Measurements from ENCODE around the gene RASSF8.

The RASSF8 gene

DNA sequence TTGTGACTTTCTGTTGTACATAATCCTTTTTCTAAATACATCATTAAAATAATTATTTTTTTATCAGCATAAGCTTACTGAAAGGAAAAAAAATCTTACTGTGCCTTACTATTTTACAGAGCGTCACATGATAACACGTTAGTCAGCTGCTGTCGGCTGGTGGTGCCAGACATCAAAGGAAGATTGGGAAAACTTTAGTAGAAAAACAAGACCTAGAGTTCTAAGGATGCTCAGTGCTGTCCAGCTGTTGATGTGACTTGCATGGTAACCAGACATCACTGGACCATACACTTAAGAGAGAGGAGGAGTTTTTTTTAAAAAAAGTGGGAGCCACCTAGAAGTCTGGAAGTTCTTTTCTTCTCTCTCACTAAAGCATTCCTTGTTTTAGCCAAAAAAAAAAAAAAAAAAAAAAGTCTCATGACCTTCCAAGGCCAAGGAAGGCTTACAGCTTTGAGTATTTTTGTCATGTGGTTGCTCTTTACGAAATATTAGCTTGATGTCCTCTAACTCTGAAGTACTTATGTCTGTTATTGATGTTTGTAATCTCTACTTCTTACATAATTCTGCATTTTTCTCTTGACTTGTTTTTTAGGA, 4.5 kb downstream of the RASSF8 start:
- DNase-seq (ENCODE audit: low read depth in 3 of 3) = no peak

DNA sequence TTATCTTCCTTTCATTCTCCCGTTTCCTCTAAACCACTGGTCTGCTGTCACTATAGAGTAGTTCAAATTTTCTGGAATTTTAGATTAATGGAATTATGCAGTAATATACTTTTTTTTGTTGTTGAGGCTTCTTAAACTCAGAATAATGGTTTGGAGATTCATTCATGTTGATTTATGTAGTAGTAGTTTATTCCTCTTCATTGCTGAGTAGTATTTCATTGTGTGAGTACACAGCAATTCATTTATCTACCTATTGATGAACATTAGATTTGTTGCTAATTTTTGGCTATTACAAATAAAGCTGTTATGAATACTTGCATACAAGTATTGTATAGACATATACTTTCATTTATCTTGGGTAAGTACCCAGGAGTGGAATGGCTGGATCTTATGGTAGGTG, 7.2 kb downstream of the RASSF8 start:
- DNase-seq (ENCODE audit: low read depth in 3 of 3) = no peak

DNA sequence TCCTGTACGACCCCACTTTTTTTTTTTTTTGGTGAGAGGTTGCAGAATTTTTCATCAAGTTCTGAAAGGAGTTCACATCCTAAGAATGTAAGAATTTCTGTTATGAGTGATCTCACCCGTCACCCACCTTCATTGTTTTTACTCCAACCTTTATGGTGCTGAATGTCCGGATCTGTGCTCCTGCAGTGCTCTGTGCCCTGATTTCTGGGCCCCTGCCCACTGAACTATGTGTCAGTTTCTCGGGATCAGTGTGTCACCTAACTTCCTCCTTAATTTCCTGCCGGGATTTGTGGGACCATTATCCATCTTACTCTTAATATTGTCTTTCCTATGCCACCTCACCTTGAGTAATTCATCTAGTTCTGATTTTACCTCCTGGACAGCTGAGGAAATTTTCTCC, 11.6 kb downstream of the RASSF8 start:
- no peak for DNase-seq (ENCODE audit: low read depth in 3 of 3)

DNA sequence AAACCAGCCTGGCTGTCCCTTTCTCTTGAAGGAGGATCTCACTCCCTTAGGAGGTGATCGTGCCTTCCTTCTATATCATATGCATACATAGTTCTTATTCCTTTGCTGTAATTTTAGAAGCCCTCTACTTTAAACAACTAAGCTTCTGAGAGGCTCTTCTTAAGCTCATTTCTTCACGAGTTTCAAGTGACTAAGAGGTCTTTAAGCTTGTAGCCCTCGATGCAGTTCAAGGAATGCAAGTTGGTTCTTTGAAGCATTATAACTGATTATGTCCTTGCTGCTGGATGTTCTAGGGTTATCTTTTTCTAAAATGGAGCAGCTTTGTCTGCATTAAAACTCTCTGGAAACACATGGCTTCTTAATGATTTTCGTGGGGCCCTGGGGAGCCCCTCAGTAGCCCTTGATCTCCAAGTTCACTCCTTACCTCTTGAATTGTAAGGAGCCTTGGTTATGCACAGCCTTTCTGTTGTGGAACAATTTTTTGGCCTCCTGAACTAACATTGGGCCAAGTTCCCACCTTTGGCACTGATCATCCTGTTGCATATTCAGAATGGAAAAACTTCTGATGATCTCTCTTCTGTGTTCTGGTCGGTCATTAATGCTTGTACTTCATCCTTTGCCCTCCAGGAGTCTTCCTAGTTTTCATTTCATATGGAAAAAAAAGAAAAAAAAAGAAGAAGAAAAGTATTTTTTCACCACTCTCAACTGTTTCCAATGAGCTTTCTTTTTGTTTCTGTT, 12.6 kb downstream of the RASSF8 start:
- no peak for DNase-seq (ENCODE audit: low read depth in 3 of 3)

DNA sequence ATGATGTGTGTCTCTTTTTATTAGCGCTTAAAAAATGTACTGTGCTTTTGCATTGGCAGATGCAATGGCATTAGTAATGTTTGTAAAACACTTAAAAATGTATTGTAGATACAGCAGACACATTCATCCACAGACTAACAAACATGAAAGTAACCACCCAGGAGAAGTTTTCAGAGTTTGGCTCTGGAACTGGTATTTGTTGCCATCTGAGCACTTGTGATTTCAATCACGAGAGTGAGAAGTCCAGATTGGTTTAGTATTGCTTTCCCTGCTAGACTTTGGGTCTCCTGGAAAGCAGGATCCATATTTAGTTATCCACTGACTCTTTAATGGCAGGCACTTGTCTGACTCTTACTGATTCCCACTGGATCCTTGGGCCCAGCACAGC, 13.2 kb downstream of the RASSF8 start:
- DNase-seq (ENCODE audit: low read depth in 3 of 3) = no peak

DNA sequence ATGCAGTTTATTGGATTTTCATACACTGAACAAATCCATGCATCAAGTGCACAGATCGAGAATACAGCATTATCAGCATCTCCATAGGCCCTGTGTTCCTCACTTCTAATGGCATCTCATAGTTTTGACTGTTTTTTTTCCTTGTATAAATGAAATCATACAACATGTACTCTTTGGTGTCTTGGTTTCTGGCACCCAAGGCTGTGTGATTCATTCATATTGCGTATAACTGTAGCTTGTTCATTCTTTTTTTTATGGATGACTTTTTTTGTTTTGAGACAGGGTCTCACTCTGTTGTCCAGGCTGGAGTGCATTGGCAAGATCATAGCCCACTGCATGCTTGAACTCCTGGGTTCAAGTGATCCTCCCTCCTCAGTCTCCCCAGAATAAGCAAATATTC, 14.3 kb downstream of the RASSF8 start:
- no peak for DNase-seq (ENCODE audit: low read depth in 3 of 3)

DNA sequence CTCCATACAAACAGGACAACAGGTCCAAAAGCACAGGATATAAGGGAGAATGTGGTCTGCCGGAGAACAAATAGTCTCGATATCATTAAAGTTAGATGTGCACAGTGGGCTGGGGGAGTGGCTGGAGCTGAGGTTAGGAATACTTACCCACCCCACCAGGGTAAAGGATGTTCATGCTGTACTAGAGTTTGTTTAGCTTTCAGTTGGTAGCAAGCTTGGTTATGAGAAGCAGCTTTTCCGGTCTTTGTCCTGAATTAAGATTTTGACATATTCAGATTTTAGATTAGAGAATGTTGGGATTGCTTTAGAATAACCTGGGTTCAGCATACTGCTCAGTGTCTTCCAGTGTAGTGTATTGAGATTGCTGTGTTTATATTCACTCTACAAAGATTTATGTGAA, 16.7 kb downstream of the RASSF8 start:
- DNase-seq (ENCODE audit: low read depth in 3 of 3) = no peak

DNA sequence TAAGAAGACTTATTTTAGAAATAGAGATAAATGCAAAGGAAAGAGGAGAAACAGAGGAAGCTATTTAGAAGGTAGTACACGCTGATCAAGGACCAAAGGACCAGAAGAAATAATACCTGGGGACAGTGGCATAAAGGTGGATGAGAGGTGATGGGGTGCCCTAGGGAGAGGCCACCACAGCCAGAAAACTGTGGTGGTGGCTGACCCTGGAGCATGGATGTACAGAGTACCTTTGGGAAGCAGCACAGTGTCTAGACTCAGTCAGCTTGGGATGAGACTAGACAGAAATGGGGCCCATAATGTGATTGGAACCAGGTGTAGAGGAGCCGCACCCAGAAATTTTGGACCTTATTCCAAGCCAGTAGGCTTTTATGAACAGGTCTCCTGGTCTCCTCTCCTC, 17.2 kb downstream of the RASSF8 start:
- no peak for DNase-seq (ENCODE audit: low read depth in 3 of 3)

DNA sequence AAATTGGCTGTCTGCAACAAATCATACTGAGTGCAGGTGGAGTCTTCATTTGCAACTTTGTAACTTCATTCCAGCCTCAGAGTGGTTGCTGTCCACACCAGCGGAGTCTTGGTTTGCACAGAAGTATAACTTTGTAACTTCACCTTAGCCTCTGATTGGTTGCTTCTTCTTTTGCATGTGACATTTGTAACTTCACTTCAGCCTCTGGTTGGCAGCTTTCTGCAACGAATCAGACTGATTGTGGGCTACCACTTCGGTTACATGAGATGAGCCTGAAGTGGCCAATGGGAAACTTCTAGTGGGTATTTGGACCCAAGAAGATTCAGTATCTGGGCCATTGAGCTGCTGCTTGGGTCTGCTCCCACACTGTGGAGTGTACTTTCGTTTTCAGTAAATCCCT, 17.8 kb downstream of the RASSF8 start:
- DNase-seq (ENCODE audit: low read depth in 3 of 3) = no peak

DNA sequence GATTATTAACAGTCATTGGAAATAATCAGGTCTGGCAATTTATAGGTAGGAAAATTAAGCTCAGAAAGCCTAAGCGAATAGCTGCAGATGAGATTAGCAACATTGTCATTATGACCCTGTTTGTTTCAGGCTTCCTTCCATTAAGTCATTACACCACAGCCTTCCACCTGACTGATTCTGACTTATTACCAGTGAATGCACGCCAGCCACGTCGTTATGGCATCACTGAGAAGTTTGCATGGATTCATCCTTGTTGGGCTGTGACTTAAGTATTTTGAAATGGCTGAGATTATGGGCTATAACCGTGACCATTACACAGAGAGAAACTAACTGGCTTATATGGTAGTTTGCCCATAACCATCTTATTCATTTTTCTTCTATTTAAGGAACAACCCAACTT, 18.6 kb downstream of the RASSF8 start:
- no peak for DNase-seq (ENCODE audit: low read depth in 3 of 3)

DNA sequence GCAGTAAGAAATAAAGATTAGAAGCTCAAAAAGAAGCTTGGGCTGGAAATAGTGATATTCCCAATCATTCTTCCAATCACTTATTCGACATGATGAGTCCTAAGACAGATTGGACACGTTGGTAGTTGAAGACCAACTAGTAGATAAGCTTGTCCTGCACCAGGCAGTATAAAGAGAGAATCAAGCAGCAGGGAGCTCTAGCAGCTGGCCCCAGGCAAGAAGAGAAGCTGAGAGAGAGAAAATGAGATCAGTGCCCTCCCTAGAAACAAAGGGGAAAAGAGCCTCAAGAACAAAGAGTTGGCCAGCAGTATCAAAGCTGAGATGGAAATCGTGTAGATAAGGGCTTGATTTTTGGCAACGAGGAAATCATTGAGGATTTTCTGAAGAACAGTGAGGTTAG, 20.6 kb downstream of the RASSF8 start:
- no peak for DNase-seq (ENCODE audit: low read depth in 3 of 3)

DNA sequence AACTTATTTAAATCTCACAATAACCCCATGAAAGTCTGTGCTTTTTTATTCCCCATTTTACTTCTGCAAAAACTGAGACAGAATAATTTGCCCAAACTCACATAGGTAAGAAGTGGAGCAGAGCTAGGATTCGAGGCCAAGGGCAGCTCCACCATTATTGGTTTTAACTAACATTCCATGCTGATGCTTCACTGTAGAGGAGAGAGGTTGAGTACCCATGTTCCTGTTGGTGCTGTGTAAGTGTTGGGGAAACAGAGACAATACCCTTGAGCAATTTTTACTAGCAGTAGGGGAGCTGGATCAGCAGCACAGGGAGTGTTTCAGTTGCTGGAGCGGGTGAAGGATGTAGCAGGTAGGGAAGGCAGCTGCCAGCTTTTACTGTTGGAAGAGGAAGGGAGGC, 21.1 kb downstream of the RASSF8 start:
- DNase-seq (ENCODE audit: low read depth in 3 of 3) = no peak

DNA sequence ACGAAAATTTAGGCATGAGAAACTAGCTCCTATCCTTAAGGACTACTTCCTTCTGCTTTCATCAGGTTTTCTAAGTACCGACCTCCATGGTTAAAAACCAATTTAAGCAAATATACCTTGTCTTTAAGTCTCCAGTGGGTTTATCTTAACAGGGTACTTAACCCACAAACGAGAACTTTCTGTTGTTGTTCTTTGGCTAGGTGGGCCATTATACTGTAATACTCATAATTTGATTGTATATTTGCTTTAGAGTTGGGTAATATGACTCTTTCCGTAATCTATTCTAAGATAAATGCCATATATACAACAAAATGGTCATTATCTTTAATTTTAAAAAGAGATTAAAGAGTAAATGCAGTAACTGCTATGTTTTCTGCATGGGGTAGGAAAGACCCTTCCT, 21.6 kb downstream of the RASSF8 start:
- no peak for DNase-seq (ENCODE audit: low read depth in 3 of 3)

DNA sequence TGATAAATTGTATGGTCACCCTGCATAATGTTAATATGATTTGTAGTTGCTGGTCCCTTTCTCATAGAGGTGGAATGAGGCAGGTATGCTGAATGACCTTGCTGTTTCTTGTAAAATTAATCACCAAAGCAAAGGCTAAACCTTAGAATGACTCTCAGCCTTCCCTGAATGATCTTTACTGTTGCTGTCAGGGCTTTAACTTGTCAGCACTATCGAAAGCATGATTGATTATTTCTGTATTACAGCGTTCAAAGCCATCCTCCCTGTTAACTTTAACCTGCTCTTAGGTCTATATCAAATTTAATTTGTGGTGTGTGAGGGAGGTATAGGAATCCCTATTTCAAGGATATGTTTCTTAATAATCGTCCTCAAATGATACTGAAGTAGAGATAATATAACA, 23.1 kb downstream of the RASSF8 start:
- DNase-seq (ENCODE audit: low read depth in 3 of 3) = no peak

DNA sequence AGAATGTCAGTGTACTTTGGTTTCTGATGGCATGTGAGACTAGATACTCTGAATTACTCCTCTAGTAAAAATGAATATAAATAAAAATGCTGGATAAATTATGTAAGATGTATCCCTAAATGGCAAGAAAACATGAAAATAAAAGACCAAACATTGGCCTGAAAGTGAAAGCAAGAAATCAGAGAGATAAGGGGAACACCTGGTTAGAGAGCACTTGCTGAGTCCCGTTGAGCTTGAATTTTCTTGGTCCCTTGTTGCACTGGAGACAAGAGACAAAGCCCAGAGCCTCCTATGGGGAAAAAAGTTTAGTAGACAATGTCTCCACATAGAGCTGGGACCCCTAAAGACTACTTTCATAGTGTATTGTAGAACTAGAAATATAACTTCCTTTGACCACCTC, 23.9 kb downstream of the RASSF8 start:
- no peak for DNase-seq (ENCODE audit: low read depth in 3 of 3)

DNA sequence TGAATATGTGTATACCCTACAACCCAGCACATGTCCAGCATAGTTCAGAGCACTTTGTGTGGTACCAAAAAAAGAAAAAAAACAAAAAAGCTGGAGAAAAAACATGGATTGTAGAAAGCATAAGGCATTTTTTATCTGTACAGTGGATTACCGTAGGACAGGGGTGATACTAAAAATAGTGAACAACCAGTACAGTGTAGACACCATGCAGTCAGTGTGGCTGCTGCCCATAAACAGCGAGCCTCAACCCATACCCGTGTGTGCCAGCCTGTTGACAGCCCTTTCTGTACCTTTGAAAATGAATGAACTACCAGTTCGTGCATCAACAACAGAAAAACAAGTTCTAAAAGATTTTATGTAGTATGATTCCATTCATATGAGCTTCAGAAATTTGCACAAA, 25.1 kb downstream of the RASSF8 start:
- DNase-seq (ENCODE audit: low read depth in 3 of 3) = no peak

DNA sequence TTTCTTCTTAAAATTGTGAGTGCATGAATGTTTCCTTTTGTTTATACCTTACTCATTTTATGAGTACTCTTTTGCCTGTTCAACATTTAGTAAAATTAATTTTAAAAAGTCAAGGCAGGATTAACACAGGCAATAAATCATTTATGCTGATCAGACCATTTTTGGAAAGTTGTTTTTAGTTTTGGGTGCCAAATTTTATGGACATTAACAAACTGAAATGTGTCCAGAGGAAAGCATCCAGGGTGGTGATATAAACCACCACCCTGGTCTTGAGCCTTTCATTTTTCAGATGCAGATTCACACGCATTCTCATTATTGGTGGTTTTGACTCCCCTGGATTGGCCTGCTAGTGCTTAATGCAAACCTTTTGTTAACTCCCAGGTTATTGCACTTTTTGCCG, 26.3 kb downstream of the RASSF8 start:
- no peak for DNase-seq (ENCODE audit: low read depth in 3 of 3)

DNA sequence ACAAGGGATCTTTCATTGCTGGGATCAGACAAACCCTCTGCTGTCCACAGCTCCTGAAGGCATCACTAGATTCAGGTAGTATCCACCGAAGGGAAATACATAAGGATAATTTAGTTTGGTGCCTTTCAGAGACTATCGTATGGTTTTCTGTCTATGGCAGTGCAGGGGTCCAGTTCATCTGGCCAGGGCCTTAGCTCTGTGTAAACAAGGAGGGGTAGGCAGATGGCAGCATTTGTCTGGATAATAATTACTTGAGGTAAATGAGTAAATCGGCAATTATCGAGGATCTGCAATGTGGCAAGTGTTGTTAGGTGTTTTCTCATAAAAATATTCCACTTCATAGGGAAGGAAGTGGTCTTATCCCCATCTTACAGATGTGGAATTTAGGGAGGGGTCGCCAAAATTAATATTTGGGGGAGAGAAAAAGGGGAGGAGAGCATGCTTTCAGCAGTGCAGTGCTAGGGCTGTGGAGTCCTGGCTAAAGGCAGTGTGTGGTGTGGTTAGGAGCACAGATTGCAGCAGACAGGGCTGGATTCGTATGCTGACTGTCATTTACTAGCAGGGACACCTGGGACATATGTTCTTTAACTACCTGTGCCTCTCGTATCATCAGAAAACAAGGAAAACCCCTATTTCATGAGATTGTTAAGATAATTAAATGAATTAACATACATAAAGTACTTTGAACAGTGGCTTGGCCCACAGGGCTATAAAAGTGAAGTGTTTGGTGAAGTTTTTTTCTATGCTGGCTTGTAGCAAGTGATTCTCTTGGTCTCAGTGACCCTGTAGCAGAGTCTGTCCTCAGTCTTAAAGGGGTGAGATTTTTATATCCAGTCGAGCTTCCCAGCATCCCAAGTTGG, 27.1 kb downstream of the RASSF8 start:
- DNase-seq (ENCODE audit: low read depth in 3 of 3) = no peak

DNA sequence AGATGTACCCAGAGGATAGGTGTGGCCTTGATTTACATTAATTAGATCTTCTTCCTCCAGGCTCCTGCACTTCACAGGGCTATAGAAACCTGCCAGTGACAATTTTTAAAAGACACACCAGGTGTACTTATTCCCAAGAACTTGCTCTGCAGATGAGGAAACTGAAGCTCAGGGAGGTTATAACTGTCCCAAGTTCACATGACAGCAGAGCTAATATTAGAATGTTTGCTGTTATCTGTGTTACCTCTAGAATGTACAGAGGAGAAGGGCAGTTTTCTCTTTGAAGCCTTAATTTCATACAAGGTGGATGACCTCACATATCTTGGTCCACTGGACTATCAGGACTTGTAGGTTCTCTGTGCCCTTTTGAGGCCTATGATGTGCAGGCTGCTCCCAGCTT, 27.7 kb downstream of the RASSF8 start:
- DNase-seq (ENCODE audit: low read depth in 3 of 3) = no peak

DNA sequence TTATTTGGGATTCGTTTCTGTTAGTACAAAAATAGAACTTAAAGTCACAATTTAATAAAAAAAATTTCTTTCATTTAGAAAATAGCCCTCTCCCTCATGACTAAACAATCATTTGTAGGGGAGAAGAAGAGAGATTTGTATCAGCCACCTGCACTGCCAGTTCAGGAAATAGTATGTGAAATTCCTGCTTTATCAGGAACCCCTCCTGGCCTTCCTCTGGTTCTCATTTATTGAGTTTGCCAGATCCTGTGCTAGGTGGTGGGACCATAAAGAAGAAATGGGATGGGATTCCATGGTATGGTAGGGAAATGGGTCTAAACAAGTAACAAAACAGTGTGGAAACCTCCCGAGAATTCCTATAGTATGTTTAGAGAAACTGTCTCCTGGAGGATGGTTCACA, 30.0 kb downstream of the RASSF8 start:
- DNase-seq (ENCODE audit: low read depth in 3 of 3) = no peak

DNA sequence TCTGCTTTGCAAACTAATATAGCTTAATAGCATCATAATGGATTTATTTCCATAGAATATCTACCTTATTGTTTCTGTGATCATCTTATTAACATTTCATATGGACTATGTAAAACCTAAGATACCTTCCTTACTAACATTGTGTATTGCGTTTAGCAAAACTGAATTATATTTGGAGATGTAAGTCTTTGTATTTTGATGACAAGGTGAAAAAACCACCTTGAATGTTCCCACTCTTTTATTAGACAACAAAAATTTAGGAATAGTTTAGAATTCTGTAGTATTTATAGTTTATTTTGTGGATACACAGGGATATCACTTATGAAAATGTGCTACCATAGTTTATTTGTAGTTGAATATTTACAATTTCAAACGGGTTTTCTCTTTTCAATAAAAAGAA, 32.0 kb downstream of the RASSF8 start:
- DNase-seq (ENCODE audit: low read depth in 3 of 3) = no peak

DNA sequence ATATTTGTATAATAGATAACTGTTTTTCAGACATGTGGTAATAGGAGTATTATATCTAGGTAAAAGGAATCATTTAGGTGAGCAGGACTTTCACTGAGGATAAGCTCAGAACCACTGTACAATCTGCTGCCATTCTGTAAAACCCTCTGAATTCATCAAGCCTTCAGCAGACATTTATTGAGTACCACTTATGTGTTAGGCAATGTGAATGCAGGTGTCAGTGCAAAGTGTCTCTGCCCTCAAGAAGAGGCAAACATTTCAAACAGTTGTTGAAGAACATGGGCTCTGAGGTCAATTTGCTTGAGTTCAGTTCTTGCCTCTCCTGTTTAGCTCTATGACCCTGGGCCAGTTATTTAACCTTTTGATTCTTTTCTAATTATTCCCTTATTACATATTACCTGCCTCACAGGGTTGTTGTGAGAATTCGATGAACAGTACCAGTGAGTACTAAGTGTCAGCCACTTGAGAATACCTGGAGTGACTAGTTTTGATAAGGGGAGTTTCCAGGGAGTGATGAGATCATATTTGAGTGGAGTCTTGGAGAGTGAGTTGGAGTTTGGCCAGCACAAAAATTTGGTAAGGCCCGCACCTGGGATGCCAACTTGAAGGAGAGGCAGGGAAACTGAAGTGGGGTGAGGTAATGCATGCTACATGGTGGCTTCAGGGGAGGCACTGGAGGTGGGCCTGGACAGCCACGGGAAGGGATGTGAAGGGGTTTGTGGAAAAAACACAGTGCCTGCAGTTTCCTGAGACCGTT, 33.7 kb downstream of the RASSF8 start:
- no peak for DNase-seq (ENCODE audit: low read depth in 3 of 3)
